Breast epithelium (tissue), 4 donors: ENCODE measurements around the gene PTPRN2. TPM values are rescaled to one million over a fixed set of nuclear protein-coding genes. Genes with fewer than 3 reads are reported as not detected.

Experiments
- DNase-seq, 2 donors: peaks; one replicate each; pipeline ENCODE4 v3.0.0-alpha.2; 2019; ENCODE audit warnings: low spot score in 2 of 2
- H3K27ac ChIP-seq, 2 donors: fragments of 200-600 bp; sonication (generic) in 1 of 2; one replicate each; pipeline ENCODE4 v1.5.1; 2016 to 2019; ENCODE audit warnings: mild to moderate bottlenecking in 1 of 2
- H3K27me3 ChIP-seq, 2 donors: fragments of 200-600 bp; sonication (generic) in 1 of 2; one replicate each; pipeline versions ENCODE4 v1.5.1 to v1.6.0; 2017 to 2019; ENCODE audit warnings: control low read depth in 1 of 2, mild to moderate bottlenecking in 1 of 2
- H3K36me3 ChIP-seq: fragments of 200-600 bp; one replicate; pipeline ENCODE4 v1.5.1; 2019
- H3K4me1 ChIP-seq, 2 donors: fragments of 200-600 bp; sonication (generic); one replicate each; pipeline ENCODE4 v1.5.1; 2016 to 2019; ENCODE audit warnings: control low read depth in 1 of 2
- H3K4me3 ChIP-seq, 3 donors: fragments of 200-600 bp; sonication (generic); 1 replicate in 2 of 3; 2 replicates in 1 of 3; pipeline ENCODE4 v1.5.1; 2016 to 2019; ENCODE audit warnings: mild to moderate bottlenecking in 3 of 3, moderate library complexity in 2 of 3
- H3K9me3 ChIP-seq, 2 donors: fragments of 200-600 bp; sonication (generic) in 1 of 2; one replicate each; pipeline ENCODE4 v1.5.1; 2016 to 2019; ENCODE audit warnings: control low read depth in 1 of 2
- POLR2A ChIP-seq: fragments of 450-650 bp; IDR thresholded peaks from one replicate; pipeline ENCODE4 v1.6.1; 2016; ENCODE audit warnings: antibody characterized with exemption, mild to moderate bottlenecking, moderate library complexity
- POLR2AphosphoS5 ChIP-seq, 3 donors: sonication (generic); formaldehyde crosslinking; IDR thresholded peaks; one replicate each; pipeline ENCODE4 v1.6.1; 2017; ENCODE audit warnings: antibody characterized with exemption in 3 of 3
- intact Hi-C: fragments of 100-400 bp; cut with DNase I; formaldehyde crosslinking; loops from one replicate; pipeline ENCODE4 v1.15.1; 2023; ENCODE audit warnings: low total_unique reads
- total RNA-seq, 3 donors: library from RNA; depleted of rRNA; stranded (reverse); fragments of >200 nt; gene quantifications; one replicate each; pipeline ENCODE4 v1.1.0, GENCODE V29; 2016
- TF ChIP-seq, protein P1 (sequence below), 3 donors: fragments of 450-650 bp; IDR thresholded peaks; one replicate each; pipeline ENCODE4 v1.5.1; 2016 to 2017; ENCODE audit warnings: antibody characterized with exemption in 3 of 3, mild to moderate bottlenecking in 3 of 3, moderate library complexity in 3 of 3

The PTPRN2 gene
- total RNA-seq, 3 donors from 2014 or later = 1.6 to 2.2 (median 2.2) TPM

DNA sequence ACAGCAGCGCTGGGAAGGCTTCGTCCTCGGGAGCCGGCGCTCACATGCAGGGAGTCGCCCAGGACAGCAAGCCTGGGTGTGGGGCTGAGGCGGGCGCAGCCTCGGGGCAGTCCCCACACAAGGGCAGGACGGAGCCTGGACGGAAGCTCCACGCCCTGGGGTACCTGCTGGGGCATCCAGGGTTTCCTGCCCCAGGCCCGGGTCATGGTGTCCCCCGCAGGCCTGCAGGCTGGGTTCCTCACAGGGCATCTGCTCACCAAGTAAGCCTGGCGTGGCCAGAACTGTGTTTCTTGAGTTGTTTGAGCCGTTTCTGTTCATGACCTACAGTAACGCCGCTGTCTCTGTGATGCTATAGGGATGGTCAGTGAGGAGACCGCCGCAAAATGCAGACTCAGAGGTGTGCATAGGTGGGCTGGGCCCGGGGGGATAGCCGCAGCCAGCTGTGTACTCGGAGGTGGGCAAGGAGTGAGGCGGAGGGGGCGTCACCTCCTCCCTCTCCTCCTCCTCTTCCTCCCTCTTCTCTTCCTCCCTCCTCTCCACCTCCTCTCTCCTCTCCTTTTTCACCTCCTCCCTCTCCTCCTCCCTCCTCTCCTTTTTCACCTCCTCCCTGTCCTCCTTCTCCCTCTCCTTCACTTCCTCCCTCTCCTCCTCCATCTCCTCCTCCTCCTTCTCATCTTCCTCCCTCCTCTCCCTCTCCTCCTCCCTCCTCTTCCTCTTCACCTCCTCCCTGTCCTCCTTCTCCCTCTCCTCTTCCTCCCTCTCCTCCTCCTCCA is 811.9 kb downstream of the PTPRN2 start:
- DNase-seq = no peak
- intact Hi-C loops = no loop called here

GRCh38 chr7:157775021-157775559 is 812.5 kb downstream of the PTPRN2 start:
- no peak for DNase-seq
- Histone ChIP-seq H3K27me3 (peaks cover 0 to 6% of the 10 kb centered on the region in 2 donors), H3K4me1 (no peaks in the 10 kb centered on the region), H3K36me3 (no peaks in the 10 kb centered on the region), H3K27ac (no peak overlapping the region), H3K9me3 (peaks cover 6 to 25% of the 10 kb centered on the region in 2 donors), H3K4me3 (no peak overlapping the region)
- intact Hi-C loops = no loop called here
- TF ChIP-seq POLR2AphosphoS5 (IDR thresholded peaks at IDR 0.05) (no peak), POLR2A (no peak)
- TF ChIP-seq, protein P1, sequence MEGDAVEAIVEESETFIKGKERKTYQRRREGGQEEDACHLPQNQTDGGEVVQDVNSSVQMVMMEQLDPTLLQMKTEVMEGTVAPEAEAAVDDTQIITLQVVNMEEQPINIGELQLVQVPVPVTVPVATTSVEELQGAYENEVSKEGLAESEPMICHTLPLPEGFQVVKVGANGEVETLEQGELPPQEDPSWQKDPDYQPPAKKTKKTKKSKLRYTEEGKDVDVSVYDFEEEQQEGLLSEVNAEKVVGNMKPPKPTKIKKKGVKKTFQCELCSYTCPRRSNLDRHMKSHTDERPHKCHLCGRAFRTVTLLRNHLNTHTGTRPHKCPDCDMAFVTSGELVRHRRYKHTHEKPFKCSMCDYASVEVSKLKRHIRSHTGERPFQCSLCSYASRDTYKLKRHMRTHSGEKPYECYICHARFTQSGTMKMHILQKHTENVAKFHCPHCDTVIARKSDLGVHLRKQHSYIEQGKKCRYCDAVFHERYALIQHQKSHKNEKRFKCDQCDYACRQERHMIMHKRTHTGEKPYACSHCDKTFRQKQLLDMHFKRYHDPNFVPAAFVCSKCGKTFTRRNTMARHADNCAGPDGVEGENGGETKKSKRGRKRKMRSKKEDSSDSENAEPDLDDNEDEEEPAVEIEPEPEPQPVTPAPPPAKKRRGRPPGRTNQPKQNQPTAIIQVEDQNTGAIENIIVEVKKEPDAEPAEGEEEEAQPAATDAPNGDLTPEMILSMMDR (IDR thresholded peaks at IDR 0.05) = no peak

More for the DNA sequence above, 811.9 kb downstream of the PTPRN2 start:
- peaks cover 4 to 20% of the 10 kb centered on the region in 2 donors for H3K9me3 ChIP-seq
- no peak overlapping the region for H3K4me3 ChIP-seq
- H3K27ac ChIP-seq = no peak overlapping the region
- no peaks in the 10 kb centered on the region for H3K4me1 ChIP-seq
- peaks cover 0 to 6% of the 10 kb centered on the region in 2 donors for H3K27me3 ChIP-seq
- TF ChIP-seq POLR2AphosphoS5 (IDR thresholded peaks at IDR 0.05) = no peak
- TF ChIP-seq POLR2A = no peak
- TF ChIP-seq, protein P1 (IDR thresholded peaks at IDR 0.05) = no peak
- no peaks in the 10 kb centered on the region for H3K36me3 ChIP-seq

- H3K4me3 ChIP-seq = no peak overlapping the region
- H3K27ac ChIP-seq = no peak overlapping the region
- TF ChIP-seq POLR2AphosphoS5 (IDR thresholded peaks at IDR 0.05) (no peak), POLR2A (no peak)
- TF ChIP-seq, protein P1 (IDR thresholded peaks at IDR 0.05) = no peak
- intact Hi-C loops = no loop called here
- no peaks in the 10 kb centered on the region for H3K4me1 ChIP-seq
- DNase-seq = no peak
- peaks cover 6 to 25% of the 10 kb centered on the region in 2 donors for H3K9me3 ChIP-seq
- H3K36me3 ChIP-seq = no peaks in the 10 kb centered on the region
- peaks cover 0 to 6% of the 10 kb centered on the region in 2 donors for H3K27me3 ChIP-seq
These were observed 813.1 kb downstream of the PTPRN2 start for GRCh38 chr7:157774495-157774894.

GRCh38 chr7:157773361-157773760 is 814.3 kb downstream of the PTPRN2 start:
- Histone ChIP-seq H3K36me3 (no peaks in the 10 kb centered on the region), H3K27me3 (peaks cover 0 to 6% of the 10 kb centered on the region in 2 donors), H3K4me1 (no peaks in the 10 kb centered on the region), H3K4me3 (no peak overlapping the region), H3K9me3 (peaks cover 6 to 25% of the 10 kb centered on the region in 2 donors), H3K27ac (no peak overlapping the region)
- no peak for TF ChIP-seq POLR2A
- TF ChIP-seq POLR2AphosphoS5 (IDR thresholded peaks at IDR 0.05) = no peak
- TF ChIP-seq, protein P1 (IDR thresholded peaks at IDR 0.05) = no peak
- intact Hi-C loops = no loop called here
- no peak for DNase-seq

DNA sequence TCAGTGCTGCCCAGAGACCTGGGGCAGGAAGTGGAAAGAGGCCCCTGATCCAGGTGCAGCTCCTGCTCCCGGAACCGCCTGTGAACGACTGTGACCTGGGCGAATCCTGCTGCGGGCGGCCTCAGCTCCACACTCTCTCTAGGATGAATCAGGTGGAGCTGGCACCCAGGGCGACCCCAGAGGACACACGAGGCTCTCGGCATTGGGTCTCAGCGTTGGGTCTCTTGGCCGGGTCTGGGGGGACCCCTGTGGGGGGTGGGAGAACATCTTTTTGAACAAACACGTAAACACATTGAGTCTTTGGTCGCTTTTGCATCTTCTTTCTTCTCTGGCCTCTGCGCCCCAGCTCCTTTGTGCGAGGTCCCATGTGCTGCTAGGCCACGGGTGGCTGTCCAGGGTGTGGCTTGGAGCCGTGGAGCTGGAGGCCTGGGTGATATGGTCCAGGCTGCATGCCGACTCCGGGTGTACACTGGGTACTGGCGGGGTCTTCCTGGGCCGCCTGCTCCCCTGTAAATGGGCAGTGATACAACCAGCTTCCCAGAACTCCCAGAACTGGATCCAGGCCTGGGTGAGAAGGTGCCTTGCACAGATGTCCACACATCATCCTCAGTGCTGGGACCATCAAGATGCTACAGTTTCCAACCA is 815.0 kb downstream of the PTPRN2 start:
- DNase-seq = no peak
- H3K4me3 ChIP-seq = no peak overlapping the region
- TF ChIP-seq, protein P1 (IDR thresholded peaks at IDR 0.05) = no peak
- TF ChIP-seq POLR2AphosphoS5 (IDR thresholded peaks at IDR 0.05) = no peak
- no peaks in the 10 kb centered on the region for H3K36me3 ChIP-seq
- peaks cover 6 to 25% of the 10 kb centered on the region in 2 donors for H3K9me3 ChIP-seq
- H3K4me1 ChIP-seq = no peaks in the 10 kb centered on the region
- peaks cover 0 to 9% of the 10 kb centered on the region in 2 donors for H3K27me3 ChIP-seq
- intact Hi-C loops = no loop called here
- H3K27ac ChIP-seq = no peak overlapping the region
